NCI-H526 treated with DMSO at 0.1 percent for 48 hours (cell line): ENCODE data around the gene PDE7B.

Experiments used
- DNase-seq: peaks from one replicate; lab custom pipeline; 2025; lab: John Stamatoyannopoulos, UW

PDE7B gene

GRCh38 chr6:135937106-135937505 is 85.6 kb downstream of the PDE7B start:
- DNase-seq = no peak

- no peak for DNase-seq
Observed at GRCh38 chr6:135938576-135939207, 87.2 kb downstream of the PDE7B start.

- no peak for DNase-seq
Observed at GRCh38 chr6:135939208-135939591, 87.7 kb downstream of the PDE7B start.

- no peak for DNase-seq
Observed at GRCh38 chr6:135940616-135941167, 89.2 kb downstream of the PDE7B start.

- DNase-seq = no peak
Observed at GRCh38 chr6:135941275-135942025, 89.9 kb downstream of the PDE7B start.

- no peak for DNase-seq
Observed at GRCh38 chr6:135944120-135944519, 92.6 kb downstream of the PDE7B start.

- DNase-seq = no peak
Observed at GRCh38 chr6:135946674-135947073, 95.2 kb downstream of the PDE7B start.

GRCh38 chr6:135950669-135951068 is 99.2 kb downstream of the PDE7B start:
- DNase-seq = no peak

- DNase-seq = no peak
Observed at GRCh38 chr6:135951169-135951568, 99.7 kb downstream of the PDE7B start.

- DNase-seq = no peak
Observed at GRCh38 chr6:135953818-135954217, 102.3 kb downstream of the PDE7B start.

GRCh38 chr6:135955099-135955498 is 103.6 kb downstream of the PDE7B start:
- no peak for DNase-seq

GRCh38 chr6:135962731-135963130 is 111.2 kb downstream of the PDE7B start:
- DNase-seq = no peak

- DNase-seq = no peak
Observed at GRCh38 chr6:135970750-135971149, 119.2 kb downstream of the PDE7B start.

GRCh38 chr6:135971351-135971750 is 119.8 kb downstream of the PDE7B start:
- no peak for DNase-seq

GRCh38 chr6:135972150-135972549 is 120.6 kb downstream of the PDE7B start:
- DNase-seq = no peak

GRCh38 chr6:135972586-135972985 is 121.1 kb downstream of the PDE7B start:
- DNase-seq = no peak

- DNase-seq = no peak
Observed at GRCh38 chr6:135974426-135974825, 122.9 kb downstream of the PDE7B start.

- no peak for DNase-seq
Observed at GRCh38 chr6:135976585-135976984, 125.1 kb downstream of the PDE7B start.

- no peak for DNase-seq
Observed at GRCh38 chr6:135983093-135983492, 131.6 kb downstream of the PDE7B start.

GRCh38 chr6:135983718-135984343 is 132.3 kb downstream of the PDE7B start:
- DNase-seq = no peak

GRCh38 chr6:135985471-135985870 is 134.0 kb downstream of the PDE7B start:
- no peak for DNase-seq

- no peak for DNase-seq
Observed at GRCh38 chr6:135987226-135987625, 135.7 kb downstream of the PDE7B start.

GRCh38 chr6:135990439-135990838 is 138.9 kb downstream of the PDE7B start:
- DNase-seq = no peak
